ENCODE results near the gene SEC24B.

- TF ChIP-seq, protein P1, sequence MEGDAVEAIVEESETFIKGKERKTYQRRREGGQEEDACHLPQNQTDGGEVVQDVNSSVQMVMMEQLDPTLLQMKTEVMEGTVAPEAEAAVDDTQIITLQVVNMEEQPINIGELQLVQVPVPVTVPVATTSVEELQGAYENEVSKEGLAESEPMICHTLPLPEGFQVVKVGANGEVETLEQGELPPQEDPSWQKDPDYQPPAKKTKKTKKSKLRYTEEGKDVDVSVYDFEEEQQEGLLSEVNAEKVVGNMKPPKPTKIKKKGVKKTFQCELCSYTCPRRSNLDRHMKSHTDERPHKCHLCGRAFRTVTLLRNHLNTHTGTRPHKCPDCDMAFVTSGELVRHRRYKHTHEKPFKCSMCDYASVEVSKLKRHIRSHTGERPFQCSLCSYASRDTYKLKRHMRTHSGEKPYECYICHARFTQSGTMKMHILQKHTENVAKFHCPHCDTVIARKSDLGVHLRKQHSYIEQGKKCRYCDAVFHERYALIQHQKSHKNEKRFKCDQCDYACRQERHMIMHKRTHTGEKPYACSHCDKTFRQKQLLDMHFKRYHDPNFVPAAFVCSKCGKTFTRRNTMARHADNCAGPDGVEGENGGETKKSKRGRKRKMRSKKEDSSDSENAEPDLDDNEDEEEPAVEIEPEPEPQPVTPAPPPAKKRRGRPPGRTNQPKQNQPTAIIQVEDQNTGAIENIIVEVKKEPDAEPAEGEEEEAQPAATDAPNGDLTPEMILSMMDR (IDR thresholded peaks at IDR 0.05) = no peak
- no peak for TF ChIP-seq POLR2A (IDR thresholded peaks at IDR 0.05)
These were observed 674 bp downstream of the SEC24B start for GRCh38 chr4:109434007-109434971.

Data from esophagus squamous epithelium (tissue), 4 donors.